ENCODE measurements around the gene CST9L. TPM values are rescaled to one million over a fixed set of nuclear protein-coding genes. Genes with fewer than 3 reads are reported as not detected.

Gene CST9L
- polyA plus RNA-seq, 1 donor (not counting 4 experiments of a cell fraction or from before 2014, with no cell fraction given): not detected

GRCh38 chr20:23588434-23589403, 20.4 kb upstream of the CST9L start:
- FAIRE-seq (peak; percentile 56), DNase-seq (ENCODE audit: low read depth, low spot score) (no peak)
- H3K9ac ChIP-seq (ENCODE audit: control insufficient read depth, extremely low read depth, insufficient read depth, low read length): no peak overlapping the region
- H3K9me3 ChIP-seq (ENCODE audit: control insufficient read depth, low read depth, low read length): no peaks in the 10 kb centered on the region
- H2AFZ ChIP-seq (ENCODE audit: control insufficient read depth, low read length): peak overlapping the region; percentile 79
- H3K36me3 ChIP-seq (ENCODE audit: control insufficient read depth in 2 of 2, extremely low read depth in 1 of 2, insufficient read depth in 2 of 2, low read length in 2 of 2): no peaks in the 10 kb centered on the region
- TF ChIP-seq EZH2 (IDR thresholded peaks at IDR 0.05; ENCODE audit: low read length): no peak
- no peak for TF ChIP-seq CTCF (optimal IDR thresholded peaks at IDR 0.05 in 1 of 3, IDR thresholded peaks at IDR 0.05 in 1 of 3, conservative IDR thresholded peaks at IDR 0.05 in 1 of 3; ENCODE audit: extremely low read depth in 1 of 3, insufficient read depth in 2 of 3, low read length in 3 of 3)
- peaks cover 29% of the 10 kb centered on the region for H3K4me1 ChIP-seq (ENCODE audit: control insufficient read depth, extremely low read depth, insufficient read depth, low read length)
- no peak overlapping the region for H3K4me2 ChIP-seq (ENCODE audit: control insufficient read depth, extremely low read depth, insufficient read depth, low read depth, low read length)
- H3K9me1 ChIP-seq (ENCODE audit: control insufficient read depth, extremely low read depth, insufficient read depth, low read length): peaks cover 3% of the 10 kb centered on the region
- dilution Hi-C loops (cut with MboI; ENCODE audit: extremely low pct_ligation_motif_present, low sequenced_read_pairs): no loop called here
- H3K27me3 ChIP-seq (ENCODE audit: control insufficient read depth, extremely low read depth, insufficient read depth, low read length): no peaks in the 10 kb centered on the region
- H4K20me1 ChIP-seq (ENCODE audit: control insufficient read depth, extremely low read depth, insufficient read depth, low read length): no peaks in the 10 kb centered on the region
- H3K79me2 ChIP-seq (ENCODE audit: control insufficient read depth, insufficient read depth, low read length): no peaks in the 10 kb centered on the region
- H3K4me3 ChIP-seq (ENCODE audit: control insufficient read depth in 2 of 3, extremely low read depth in 1 of 3, insufficient read depth in 2 of 3, low read depth in 1 of 3, low read length in 3 of 3): no peak overlapping the region
- H3K27ac ChIP-seq (ENCODE audit: control insufficient read depth, insufficient read depth, low read length): no peak overlapping the region

- no peaks in the 10 kb centered on the region for H3K36me3 ChIP-seq (ENCODE audit: control insufficient read depth in 2 of 2, extremely low read depth in 1 of 2, insufficient read depth in 2 of 2, low read length in 2 of 2)
- no peaks in the 10 kb centered on the region for H4K20me1 ChIP-seq (ENCODE audit: control insufficient read depth, extremely low read depth, insufficient read depth, low read length)
- H3K9me1 ChIP-seq (ENCODE audit: control insufficient read depth, extremely low read depth, insufficient read depth, low read length): peaks cover 3% of the 10 kb centered on the region
- no peak overlapping the region for H3K27ac ChIP-seq (ENCODE audit: control insufficient read depth, insufficient read depth, low read length)
- no peaks in the 10 kb centered on the region for H3K9me3 ChIP-seq (ENCODE audit: control insufficient read depth, low read depth, low read length)
- TF ChIP-seq CTCF (optimal IDR thresholded peaks at IDR 0.05 in 1 of 3, IDR thresholded peaks at IDR 0.05 in 1 of 3, conservative IDR thresholded peaks at IDR 0.05 in 1 of 3; ENCODE audit: extremely low read depth in 1 of 3, insufficient read depth in 2 of 3, low read length in 3 of 3) (no peak), EZH2 (IDR thresholded peaks at IDR 0.05; ENCODE audit: low read length) (no peak)
- dilution Hi-C loops (cut with MboI; ENCODE audit: extremely low pct_ligation_motif_present, low sequenced_read_pairs): no loop called here
- H3K4me2 ChIP-seq (ENCODE audit: control insufficient read depth, extremely low read depth, insufficient read depth, low read depth, low read length): no peak overlapping the region
- H3K9ac ChIP-seq (ENCODE audit: control insufficient read depth, extremely low read depth, insufficient read depth, low read length): no peak overlapping the region
- no peak overlapping the region for H3K4me3 ChIP-seq (ENCODE audit: control insufficient read depth in 2 of 3, extremely low read depth in 1 of 3, insufficient read depth in 2 of 3, low read depth in 1 of 3, low read length in 3 of 3)
- DNase-seq (ENCODE audit: low read depth, low spot score) (no peak), FAIRE-seq (no peak)
- no peak overlapping the region for H2AFZ ChIP-seq (ENCODE audit: control insufficient read depth, low read length)
- H3K4me1 ChIP-seq (ENCODE audit: control insufficient read depth, extremely low read depth, insufficient read depth, low read length): peaks cover 36% of the 10 kb centered on the region
- no peaks in the 10 kb centered on the region for H3K79me2 ChIP-seq (ENCODE audit: control insufficient read depth, insufficient read depth, low read length)
- H3K27me3 ChIP-seq (ENCODE audit: control insufficient read depth, extremely low read depth, insufficient read depth, low read length): no peaks in the 10 kb centered on the region
Observed at GRCh38 chr20:23587631-23588030, 19.3 kb upstream of the CST9L start.

All from keratinocyte (primary cell).